SK-N-SH treated with all-trans-retinoic acid at 6 μM for 48 hours (cell line): ENCODE measurements around the gene PINK1.

Source experiments
- ATAC-seq: fragments of 200-7000 bp; cut with Tn5 transposase; 3 replicates; pipeline ENCODE4 v1.9.1; 2020; ENCODE audit warnings: mild to moderate bottlenecking, moderate library complexity
- ARNTL ChIP-seq: fragments of 450-650 bp; formaldehyde crosslinking; IDR thresholded peaks from 2 replicates; pipeline ENCODE4 v1.5.0; 2020; ENCODE audit warnings: low read depth, mild to moderate bottlenecking, moderate library complexity, borderline replicate concordance
- BACH2 ChIP-seq: fragments of 250-450 bp; sonication (Bioruptor Pico); IDR thresholded peaks from 2 replicates; pipeline ENCODE4 v1.9.0; 2021; ENCODE audit warnings: mild to moderate bottlenecking, borderline replicate concordance
- CREB5 ChIP-seq: fragments of 250-450 bp; sonication (Bioruptor Pico); IDR thresholded peaks from 2 replicates; pipeline ENCODE4 v1.5.1; 2020; ENCODE audit warnings: low read depth, mild to moderate bottlenecking, moderate library complexity
- CSDC2 ChIP-seq: fragments of 250-450 bp; sonication (Bioruptor Pico); IDR thresholded peaks from 2 replicates; pipeline ENCODE4 v1.5.0; 2020; ENCODE audit warnings: mild to moderate bottlenecking, moderate library complexity
- CSRNP3 ChIP-seq: fragments of 250-450 bp; sonication (Bioruptor Pico); IDR thresholded peaks from 2 replicates; pipeline ENCODE4 v1.5.1; 2021; ENCODE audit warnings: mild to moderate bottlenecking, moderate library complexity
- ESRRG ChIP-seq: fragments of 250-450 bp; sonication (Bioruptor Pico); IDR thresholded peaks from 2 replicates; pipeline ENCODE4 v1.6.1; 2021; ENCODE audit warnings: mild to moderate bottlenecking
- GLIS3 ChIP-seq: fragments of 250-450 bp; sonication (Bioruptor Pico); IDR thresholded peaks from 2 replicates; pipeline ENCODE4 v1.5.0; 2020; ENCODE audit warnings: mild to moderate bottlenecking, moderate library complexity
- ISL1 ChIP-seq: fragments of 250-450 bp; sonication (Bioruptor Pico); IDR thresholded peaks from 2 replicates; pipeline ENCODE4 v2.1.2; 2022; ENCODE audit warnings: mild to moderate bottlenecking, moderate library complexity
- OSR1 ChIP-seq: fragments of 250-450 bp; sonication (Bioruptor Pico); IDR thresholded peaks from 2 replicates; pipeline ENCODE4 v1.8.0; 2022; ENCODE audit warnings: moderate library complexity, mild to moderate bottlenecking, inconsistent platforms
- PATZ1 ChIP-seq: fragments of 250-450 bp; sonication (Bioruptor Pico); IDR thresholded peaks from 2 replicates; pipeline ENCODE4 v1.8.0; 2020; ENCODE audit warnings: mild to moderate bottlenecking, moderate library complexity, borderline replicate concordance
- POU6F1 ChIP-seq: fragments of 250-450 bp; sonication (Bioruptor Pico); IDR thresholded peaks from 2 replicates; pipeline ENCODE4 v1.8.0; 2021; ENCODE audit warnings: low read depth, mild to moderate bottlenecking, moderate library complexity, borderline replicate concordance
- PPARA ChIP-seq: fragments of 250-450 bp; sonication (Bioruptor Pico); IDR thresholded peaks from 2 replicates; pipeline ENCODE4 v1.5.0; 2020; ENCODE audit warnings: mild to moderate bottlenecking, borderline replicate concordance
- SNAI2 ChIP-seq: fragments of 250-450 bp; sonication (Bioruptor Pico); IDR thresholded peaks from 2 replicates; pipeline ENCODE4 v1.5.0; 2020; ENCODE audit warnings: mild to moderate bottlenecking, moderate library complexity
- TCF4 ChIP-seq: fragments of 250-450 bp; sonication (Bioruptor Pico); IDR thresholded peaks from 2 replicates; pipeline ENCODE4 v1.8.0; 2021; ENCODE audit warnings: mild to moderate bottlenecking, moderate library complexity, borderline replicate concordance
- TOX ChIP-seq: fragments of 250-450 bp; sonication (Bioruptor Pico); IDR thresholded peaks from 2 replicates; pipeline ENCODE4 v1.8.0; 2021; ENCODE audit warnings: mild to moderate bottlenecking, moderate library complexity, borderline replicate concordance
- TSHZ2 ChIP-seq: fragments of 250-450 bp; sonication (Bioruptor Pico); IDR thresholded peaks from 2 replicates; pipeline ENCODE4 v1.5.0; 2020; ENCODE audit warnings: mild to moderate bottlenecking, moderate library complexity
- ZFP3 ChIP-seq: fragments of 250-450 bp; sonication (Bioruptor Pico); IDR thresholded peaks from 2 replicates; pipeline ENCODE4 v1.5.0; 2020; ENCODE audit warnings: mild to moderate bottlenecking, moderate library complexity
- ZFP30 ChIP-seq: fragments of 450-650 bp; formaldehyde crosslinking; IDR thresholded peaks from 2 replicates; pipeline ENCODE4 v1.5.0; 2022; ENCODE audit warnings: mild to moderate bottlenecking, moderate library complexity
- ZNF565 ChIP-seq: fragments of 450-650 bp; formaldehyde crosslinking; conservative IDR thresholded peaks from 2 replicates; pipeline ENCODE4 v1.5.0; 2020; ENCODE audit warnings: low read depth, mild to moderate bottlenecking, moderate library complexity
- ZNF70 ChIP-seq: fragments of 450-650 bp; formaldehyde crosslinking; IDR thresholded peaks from 2 replicates; pipeline ENCODE4 v1.5.0; 2020; ENCODE audit warnings: mild to moderate bottlenecking, moderate library complexity
- ZNF8 ChIP-seq: fragments of 450-650 bp; formaldehyde crosslinking; IDR thresholded peaks from 2 replicates; pipeline ENCODE4 v1.5.0; 2020; ENCODE audit warnings: mild to moderate bottlenecking, moderate library complexity

The PINK1 gene

GRCh38 chr1:20586953-20587660, 46.2 kb upstream of the PINK1 start:
- no peak for ATAC-seq
- TF ChIP-seq ZFP3 (no peak), TCF4 (CRISPR knock-in tag) (no peak), PATZ1 (no peak), ZNF8 (CRISPR knock-in tag) (no peak), ZNF70 (CRISPR knock-in tag) (no peak), TOX (CRISPR knock-in tag) (no peak), ESRRG (no peak), ISL1 (CRISPR knock-in tag) (no peak), CSRNP3 (CRISPR knock-in tag) (no peak), GLIS3 (no peak), POU6F1 (CRISPR knock-in tag) (no peak), ZFP30 (CRISPR knock-in tag) (no peak), ZNF565 (no peak), SNAI2 (CRISPR knock-in tag) (no peak), ARNTL (no peak), CSDC2 (no peak), PPARA (CRISPR knock-in tag) (no peak), OSR1 (no peak), CREB5 (CRISPR knock-in tag) (no peak), TSHZ2 (CRISPR knock-in tag) (no peak)

GRCh38 chr1:20587661-20588053, 45.6 kb upstream of the PINK1 start:
- ATAC-seq: no peak
- TF ChIP-seq BACH2 (CRISPR knock-in tag): no peak

GRCh38 chr1:20588634-20589225, 44.5 kb upstream of the PINK1 start, which contains the start of gene CDA:
TSS of gene CDA (plus strand) at chr1:20589097. CDS start at chr1:20589130, 33 bp downstream.
- TF ChIP-seq ZNF70 (CRISPR knock-in tag): no peak
- ATAC-seq: peak; percentile 25; the same call in 2 of the 3 replicates
